Hippocampal formation (tissue), 2 donors: Measurements from ENCODE around the gene NREP.
"Not testable (repeated sequence)": the region's sequence is repeated elsewhere in the genome, so short reads cannot be mapped to it uniquely, and the experiment has no call there.

Source experiments
- DNase-seq, 2 donors: peaks; one replicate each; lab custom pipeline; 2025; lab: John Stamatoyannopoulos, UW

NREP gene

DNA sequence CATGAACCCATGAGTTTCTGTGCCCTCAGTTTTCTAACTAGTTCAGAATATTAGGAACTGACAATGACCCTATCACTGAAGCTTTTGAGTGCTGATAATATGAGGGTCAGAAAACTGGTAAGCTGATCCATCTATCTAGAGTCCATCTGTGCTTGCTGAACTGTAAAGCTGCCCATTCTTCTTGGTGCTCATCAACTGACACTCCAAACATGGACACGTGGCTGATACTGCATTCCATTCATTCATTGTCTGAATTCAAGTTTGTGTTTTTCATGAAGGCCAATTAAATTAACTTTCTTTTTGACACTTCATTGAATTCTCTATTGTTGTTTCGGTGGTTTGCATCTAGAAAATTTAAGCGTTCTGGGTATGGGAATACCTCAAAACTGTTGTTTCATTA is 17.6 kb downstream of the NREP start:
- DNase-seq: no peak

DNA sequence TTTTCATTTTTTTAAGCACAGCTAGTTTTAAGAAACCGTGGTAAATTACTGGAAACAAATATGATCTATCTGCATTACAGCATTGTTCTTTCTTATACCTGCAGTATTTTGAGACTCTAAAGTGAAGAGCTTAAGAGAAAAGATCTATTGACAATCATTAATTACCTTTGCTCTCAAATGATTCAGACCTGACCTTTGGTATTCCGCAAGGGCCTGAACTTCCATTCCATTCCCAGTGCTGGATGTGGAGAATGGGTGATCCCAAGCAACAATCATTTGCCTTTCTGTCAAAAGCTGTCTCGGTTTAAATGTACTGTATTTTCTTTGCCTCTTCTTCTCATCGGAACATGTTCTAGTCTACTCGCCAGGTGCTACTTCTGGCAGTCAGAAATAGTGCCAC is 18.9 kb downstream of the NREP start:
- no peak for DNase-seq

DNA sequence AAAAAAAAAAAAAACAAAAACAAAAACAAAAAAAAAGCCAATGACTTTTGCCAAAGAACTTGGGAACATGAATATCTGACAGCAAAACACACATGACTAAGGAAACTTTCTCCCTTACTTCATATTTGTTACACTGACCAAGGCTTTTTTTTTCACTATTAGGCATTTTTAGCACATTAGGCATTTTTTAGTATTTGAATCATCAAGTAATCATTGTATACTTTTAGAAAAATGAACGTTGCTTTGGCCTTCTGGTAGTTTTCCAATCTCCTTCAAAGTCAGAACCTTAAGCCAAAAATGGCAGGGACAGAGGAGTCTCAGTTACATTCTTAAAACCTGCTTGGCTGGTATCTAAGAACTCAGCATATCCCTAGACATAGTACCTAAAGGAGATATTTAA is 19.3 kb downstream of the NREP start:
- DNase-seq: no peak

DNA sequence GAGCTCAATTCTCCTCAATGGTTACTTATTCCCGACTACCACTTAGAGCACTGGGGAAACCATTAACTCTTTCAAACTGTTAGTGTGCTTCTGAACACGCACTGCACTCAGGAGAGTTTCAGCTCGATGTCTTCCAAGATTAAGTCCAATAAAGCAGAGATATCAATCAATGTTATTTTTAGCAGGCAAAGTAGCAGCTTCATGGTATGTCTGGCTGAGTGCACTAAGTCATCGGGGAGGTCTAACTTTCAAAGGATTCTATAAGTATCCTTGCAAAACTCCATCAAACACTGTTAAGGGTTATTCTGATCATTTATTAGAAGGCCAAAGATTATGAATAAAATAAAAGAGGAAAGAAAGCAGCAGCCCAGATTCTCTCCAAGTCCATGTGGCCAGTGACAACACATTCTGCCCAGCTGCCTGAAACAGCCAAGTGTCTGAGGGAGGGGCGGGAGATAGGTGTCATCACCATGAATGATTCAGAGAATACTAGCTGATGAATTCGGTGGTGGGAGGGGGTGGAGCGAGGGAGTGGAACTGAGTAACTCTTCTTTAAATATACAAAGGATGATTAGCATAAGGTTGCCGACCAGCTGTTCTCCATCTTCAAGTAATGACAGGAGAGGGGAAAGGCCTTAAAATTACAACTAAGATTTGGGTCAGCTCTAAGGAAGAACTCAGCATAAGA is 21.3 kb downstream of the NREP start:
- no peak for DNase-seq

DNA sequence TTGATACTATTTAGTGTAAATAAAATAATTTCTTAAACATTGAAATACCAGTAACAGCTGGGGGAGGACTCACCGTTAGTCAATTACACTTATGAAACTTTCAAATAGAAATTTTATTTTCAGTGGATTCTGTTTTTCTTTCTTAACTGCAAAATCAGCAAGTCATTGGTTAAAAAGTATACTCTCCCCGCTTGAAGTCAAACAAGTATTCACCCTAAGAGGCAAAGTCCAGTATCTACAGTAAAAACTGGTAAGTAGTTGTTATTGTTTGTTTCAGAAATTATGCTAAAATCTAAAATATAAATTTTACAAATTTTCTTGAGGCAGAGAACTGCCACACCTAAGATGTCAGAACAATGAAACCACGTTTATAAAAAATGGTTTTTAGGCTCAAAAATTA is 22.4 kb downstream of the NREP start:
- no peak for DNase-seq

DNA sequence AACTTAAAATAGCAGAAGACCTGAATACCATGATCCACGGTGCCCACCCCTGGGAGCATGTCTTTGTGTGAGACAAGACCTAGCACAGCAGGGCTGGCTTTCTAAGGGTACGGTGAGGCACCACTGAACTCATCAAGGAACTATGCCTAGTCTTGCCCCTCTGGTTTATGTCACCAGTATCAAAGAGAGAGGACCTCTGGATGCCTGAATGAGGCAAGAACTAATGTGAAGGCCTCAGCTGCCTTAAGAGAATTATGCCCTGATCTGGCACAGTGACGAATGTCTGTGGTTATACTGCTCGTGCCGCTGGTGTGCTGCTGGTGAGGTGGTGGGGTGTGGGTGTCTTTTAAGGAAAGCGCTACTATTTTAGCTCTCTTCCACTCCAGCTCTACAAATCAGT is 23.0 kb downstream of the NREP start:
- DNase-seq: no peak

DNA sequence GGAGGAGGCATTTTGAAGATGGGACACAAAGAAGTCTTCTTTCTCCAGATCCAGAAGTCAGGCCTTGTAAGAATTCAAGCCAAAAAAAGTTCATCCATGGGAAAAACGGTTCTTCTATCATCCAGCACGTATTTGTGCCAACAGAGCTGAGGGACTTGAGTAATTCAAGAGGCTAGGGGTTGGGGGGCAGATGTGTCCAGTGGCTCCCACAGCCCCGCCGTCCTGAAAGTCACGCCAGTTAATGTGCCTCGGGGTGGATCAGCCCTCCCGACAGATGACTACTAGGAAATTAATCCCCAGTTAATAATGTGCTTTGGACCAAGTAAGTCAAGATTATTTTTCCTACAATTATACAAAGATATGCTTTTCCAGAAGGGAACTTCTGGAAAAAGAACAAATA is 23.4 kb downstream of the NREP start:
- no peak for DNase-seq

DNA sequence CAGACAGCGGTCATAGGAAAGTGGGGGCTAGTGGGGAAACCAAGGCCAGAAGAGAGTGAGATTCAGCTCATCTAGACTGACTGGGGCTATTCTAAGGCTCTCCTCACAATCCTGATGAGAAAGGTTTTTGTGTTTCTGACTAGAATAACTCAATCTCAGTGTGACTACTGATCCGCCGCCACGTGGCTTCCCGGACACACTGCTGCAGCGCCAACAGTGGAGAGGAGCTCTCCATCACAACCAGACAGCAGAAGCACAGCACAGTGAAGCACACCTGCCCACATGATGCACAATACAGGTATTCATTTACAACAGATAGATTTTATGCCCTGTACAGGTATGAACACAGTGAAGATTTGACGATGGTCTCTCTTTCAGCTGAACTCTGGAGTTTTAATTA is 25.4 kb downstream of the NREP start:
- DNase-seq: no peak

DNA sequence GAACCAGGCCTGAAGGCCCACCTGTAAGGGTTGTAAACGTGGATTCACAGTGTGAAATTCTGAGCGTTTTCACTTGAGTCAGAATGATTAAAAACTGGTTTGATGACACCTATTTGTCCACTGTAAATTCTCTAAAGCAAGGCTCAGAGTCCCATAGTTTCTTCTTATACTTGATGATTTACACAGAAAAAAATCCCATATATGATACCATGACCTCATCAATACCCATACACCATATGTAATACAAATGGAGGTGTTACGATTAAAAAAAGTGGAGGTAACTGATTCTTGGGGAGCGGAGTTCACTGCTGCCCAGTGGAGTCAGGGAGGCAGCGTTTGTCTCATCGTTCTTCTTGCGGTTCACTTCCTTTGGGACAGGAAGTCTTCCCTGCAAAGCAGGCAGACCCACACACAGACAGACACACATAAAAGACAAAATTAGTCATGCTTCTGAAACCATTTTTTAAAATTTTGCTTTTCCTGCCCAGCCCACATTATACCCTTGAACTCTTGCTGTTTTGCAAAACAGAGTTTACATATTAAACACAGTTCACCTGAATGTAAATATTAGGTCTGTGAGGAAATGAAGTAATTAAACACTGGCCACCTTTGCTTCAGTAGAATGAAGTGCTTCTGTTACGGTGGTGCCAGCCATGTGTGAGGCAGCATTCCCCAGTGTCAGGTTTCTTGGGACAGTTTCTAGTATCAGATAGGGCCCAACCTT is 26.2 kb downstream of the NREP start:
- DNase-seq: no peak

DNA sequence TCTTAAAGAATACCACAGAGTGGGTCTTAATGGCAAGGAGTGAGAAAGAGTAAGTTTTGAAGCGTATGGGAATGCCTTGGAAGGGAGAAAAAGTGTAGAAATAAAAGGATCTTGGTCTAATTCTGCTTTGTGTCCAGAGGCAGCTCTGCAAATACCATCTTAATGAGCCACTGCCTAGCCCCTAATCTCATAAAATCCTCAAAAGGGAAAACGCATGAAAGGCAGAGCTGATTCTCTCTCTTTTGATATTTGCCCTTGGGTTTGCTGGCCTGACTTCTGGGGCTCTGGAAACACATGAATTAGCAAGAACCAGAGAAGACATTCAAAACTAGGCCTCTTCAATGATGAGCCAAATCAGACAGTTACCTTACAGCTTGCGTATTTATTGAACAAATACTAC is 28.1 kb downstream of the NREP start:
- DNase-seq: no peak

DNA sequence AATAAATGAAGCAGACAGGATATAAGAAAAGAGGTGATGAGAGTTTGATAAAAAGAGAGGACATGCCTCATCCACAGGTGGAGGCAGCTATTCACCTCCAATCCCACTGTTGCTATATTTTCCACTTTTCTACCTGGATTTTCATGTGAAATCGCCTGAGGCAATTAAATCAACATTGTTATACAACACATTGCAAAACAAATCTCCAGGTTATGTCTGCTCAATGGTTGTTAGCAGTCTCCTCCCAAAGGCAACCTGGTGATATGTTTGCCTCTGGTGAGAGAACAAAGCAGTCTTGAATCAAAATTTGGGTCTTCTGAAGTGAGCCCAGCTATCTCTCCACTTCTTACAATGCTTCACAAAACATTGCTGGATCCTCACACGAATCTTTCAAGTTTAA is 30.0 kb downstream of the NREP start:
- DNase-seq: no peak

DNA sequence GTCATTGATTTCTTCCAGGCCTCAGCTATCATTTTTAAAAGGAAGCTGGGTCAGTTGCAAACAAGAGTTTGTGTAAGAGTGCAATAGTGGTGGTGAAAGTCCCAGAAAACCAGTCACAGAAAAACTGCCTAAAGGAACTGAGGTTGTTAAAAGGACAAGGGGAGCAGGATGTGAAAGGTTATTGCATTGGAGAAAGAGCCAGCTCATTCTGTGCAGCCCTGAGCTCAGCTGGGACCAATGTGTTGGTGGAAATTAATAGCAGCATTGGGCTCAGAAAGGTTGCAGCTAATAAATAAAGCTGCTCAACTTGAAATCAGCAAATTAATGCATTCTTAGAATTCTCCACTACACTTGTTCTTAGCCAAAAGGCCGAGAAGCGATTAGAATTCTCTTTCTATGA is 34.9 kb downstream of the NREP start:
- no peak for DNase-seq

DNA sequence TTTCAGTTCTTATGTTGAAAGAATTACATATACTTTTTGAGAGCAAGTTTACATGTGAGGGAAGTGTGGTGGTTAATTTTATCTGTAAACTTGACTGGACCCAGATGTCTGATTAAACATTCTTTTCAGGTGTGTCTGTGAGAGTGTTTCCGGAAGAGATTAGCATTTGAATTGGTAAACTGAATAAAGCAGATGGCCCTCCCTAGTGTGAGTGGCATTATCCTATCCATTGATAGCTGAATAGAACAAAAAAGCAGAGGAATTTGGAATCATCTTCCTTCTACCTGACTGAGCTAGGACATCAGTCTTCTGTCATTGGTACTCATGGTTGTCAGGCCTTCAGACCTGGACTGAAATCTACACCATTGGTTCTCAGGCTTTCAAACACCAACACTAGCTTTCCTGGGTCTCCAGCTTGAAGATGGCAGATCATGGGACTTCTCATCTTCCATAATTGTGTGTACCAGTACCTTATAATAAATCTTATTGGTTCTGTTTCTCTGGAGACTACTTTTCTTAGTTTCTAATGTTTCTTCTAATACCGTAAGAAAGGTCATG is 36.6 kb downstream of the NREP start:
- DNase-seq: no peak

DNA sequence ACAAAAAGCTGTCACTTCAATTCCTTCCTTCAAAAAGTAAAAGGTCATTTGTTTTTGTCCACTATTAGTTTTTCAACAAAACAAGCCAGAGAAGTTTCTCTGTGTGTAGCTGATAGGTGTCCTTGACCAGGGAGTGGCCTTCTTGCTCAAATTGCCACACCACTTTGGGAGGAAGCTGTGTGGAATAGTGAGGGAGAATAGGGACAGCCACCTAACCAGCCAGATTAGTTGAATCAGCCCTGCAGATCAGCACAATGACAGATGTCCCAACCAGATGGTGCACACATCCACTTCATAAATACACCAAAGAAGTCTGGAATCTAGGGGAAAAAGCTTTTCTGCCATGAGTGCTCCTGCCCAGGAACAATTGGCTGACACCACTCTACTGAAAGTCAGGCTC is 37.2 kb downstream of the NREP start:
- DNase-seq: no peak

DNA sequence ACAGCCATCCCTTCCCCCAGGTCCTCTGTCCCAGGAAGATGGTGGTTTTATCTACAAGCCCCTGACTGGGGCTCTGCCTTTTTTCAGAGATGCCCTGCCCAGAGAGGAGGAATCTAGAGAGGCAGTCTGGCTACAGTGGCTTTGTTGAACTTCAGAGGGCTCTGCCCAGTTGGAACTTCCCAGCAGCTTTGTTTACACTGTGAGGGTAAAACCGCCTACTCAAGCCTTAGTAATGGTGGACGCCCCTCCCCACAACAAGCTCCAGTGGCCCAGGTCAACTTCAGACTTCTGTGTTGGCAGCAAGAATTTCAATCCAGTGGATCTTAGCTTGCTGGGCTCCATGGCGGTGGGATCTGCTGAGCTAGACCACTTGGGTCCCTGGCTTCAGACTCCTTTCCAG is 40.2 kb downstream of the NREP start:
- DNase-seq: not testable (repeated sequence)

DNA sequence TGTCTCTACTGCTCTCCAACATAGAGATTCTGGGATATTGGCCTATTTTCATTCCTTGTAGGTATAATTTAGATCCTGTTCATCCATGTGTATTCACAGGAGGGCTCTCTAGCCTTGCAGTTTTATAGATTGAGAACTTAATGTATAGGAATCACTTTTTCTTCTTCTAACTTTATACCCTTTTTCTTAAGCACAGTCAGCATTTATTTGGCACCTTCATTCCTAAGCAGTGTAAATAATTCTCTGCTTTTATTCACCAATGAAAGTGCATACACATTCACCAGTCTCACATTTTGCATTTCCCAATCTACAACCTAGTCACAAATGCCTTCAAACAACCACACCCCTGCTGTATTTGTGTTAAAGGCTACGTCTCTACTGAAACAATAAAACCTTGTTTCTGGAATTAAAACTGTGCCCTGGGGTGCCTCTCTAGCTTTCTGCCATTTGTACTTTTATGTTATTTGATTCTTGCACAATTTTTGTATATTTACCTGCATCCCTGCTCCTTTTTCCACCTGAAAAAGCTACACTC is 49.3 kb downstream of the NREP start:
- no peak for DNase-seq

DNA sequence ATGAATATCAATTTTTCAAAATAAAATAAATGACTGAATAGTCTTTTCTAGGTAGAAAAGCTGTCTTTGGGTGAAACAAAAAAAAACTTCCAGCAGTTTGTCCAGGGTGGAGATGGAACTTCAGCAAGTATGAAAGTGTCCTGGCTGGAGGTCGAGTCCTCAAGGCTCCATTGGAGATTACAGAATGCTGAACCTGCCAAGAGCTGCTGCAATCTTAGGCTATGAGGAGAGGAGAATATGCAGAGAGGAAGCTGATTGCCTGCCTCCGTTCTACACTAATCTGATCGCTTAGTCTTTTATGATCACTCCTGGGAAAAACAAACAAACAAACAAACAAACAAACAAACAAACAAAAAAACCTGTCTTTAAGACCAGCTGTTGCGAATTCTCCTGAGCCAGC is 50.6 kb downstream of the NREP start:
- DNase-seq: no peak

DNA sequence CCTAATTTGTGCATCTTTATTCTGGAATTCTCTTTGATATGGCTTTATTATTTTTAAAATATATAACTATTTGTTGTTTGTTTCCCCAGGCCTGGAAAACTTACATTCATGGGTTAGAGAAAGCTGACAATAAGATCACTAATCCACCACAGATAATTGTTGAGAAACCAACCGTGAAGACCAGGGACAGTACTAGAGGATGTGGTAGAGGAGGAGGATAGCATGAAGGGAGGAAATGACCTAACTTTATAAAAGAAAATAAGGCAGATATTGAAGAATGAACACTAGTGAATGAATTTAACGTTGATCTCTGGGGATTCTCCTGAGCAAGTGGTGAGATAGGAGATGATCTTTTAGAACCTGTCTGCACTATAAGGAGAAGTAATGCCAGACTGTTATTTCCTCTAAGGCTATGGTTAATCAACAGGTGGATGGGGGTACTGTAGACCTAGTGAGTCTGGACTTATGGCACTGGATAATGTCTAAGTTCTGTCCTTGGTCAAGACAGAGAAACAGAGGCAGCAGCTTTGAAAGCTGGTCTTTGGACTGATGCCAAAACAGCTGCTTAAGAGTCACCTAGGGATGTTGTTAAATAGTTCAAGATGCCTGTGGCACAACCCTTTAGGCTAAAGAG is 52.4 kb downstream of the NREP start:
- DNase-seq: no peak

DNA sequence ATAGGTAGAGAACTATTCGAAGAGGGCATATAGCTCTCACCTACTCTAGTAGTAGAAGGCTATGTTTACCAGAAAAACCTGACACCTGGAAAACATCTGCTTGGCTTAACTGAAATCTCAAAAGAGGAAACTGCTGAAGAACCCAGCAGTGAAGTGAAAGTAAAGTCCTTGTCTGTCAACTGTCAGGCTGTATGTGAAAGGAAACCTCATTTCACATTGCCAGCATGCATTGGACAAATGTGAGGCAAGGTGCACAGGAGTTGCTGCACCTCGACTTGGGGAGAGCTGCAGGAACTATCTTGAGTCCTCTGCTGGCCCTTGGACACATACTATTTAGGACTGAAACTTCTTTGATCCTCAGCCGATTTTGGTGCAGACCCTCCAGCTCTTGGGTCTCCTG is 53.3 kb downstream of the NREP start:
- no peak for DNase-seq

DNA sequence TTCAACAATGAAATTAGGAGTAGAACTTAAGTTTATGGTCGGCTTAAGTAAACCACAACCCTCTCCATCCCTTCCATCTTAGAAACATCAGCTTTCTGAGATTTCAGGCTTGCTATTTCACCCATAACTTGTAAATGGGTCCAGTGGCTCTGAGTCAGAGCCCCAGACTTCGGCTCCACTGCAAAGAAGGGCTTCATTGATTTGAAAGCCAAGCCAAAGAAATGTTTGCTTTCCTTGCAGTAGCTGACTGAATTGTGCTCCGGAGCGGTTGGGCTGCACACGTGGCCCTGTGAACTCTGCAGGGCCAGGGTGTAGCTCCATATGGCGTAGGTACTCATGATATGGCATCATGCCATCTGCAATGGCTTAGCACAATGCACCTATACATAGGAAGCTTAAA is 57.0 kb downstream of the NREP start:
- DNase-seq: no peak

DNA sequence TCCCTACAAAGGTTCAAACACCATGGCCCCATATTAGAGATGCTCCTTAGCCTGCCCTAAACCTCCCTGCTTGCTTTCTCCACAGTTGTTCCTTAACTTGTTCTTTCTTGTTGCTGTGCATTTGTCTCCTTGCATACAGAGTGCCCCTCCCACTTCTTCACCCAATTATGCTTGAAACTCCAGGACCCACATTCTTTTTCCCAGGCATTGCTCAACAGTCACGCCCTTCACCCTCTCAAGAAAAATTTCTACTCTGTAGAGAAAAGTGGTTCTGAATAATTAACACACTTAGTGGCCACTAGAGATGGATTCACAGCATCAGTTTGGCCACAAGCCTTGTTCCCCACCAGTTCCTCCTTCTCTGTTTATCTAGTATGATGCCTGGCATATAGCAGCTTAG is 57.7 kb downstream of the NREP start:
- DNase-seq: no peak

DNA sequence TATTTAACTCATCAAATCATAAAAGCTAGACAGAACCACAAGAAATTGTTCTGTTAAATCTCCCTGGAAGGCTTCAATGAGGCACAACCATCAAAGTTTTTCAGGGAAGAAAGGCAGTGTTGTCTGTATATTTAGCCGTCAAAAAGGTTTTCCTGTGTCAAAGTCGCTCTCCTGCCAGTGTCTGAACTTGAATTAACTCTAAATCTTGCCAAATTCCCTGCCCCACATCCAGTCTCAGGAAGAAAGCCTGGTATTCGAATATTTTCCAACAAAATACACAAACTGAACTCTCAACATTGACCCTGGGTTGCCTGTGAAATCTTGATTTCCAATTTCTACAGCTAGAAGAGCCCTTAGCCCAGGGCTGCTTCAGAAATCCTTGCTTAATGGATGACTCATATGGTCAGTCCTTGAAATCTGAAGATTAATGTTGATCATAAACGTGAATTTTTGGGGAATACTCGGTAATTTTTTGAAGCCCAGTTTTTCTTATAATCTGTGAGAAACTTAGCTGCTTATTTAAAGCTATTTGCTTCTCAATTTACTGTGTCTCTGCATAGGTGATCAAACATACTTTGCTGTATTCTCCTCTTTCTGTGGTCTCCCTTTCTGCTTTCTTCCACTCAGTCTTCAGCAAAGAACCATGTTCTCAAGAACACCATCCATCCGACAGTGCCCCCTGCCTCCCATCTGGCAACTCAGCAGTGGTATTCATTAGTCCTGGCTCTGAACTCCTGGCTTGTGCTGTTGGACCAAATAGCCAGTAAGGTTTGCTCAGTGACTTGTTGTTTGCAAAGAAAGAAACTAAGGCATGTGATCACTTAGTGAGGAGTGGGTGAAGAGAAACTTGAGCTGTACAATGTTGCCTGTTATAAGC is 58.9 kb downstream of the NREP start:
- DNase-seq: no peak
